ENCODE results near the gene KRT32.

Gene KRT32

DNA sequence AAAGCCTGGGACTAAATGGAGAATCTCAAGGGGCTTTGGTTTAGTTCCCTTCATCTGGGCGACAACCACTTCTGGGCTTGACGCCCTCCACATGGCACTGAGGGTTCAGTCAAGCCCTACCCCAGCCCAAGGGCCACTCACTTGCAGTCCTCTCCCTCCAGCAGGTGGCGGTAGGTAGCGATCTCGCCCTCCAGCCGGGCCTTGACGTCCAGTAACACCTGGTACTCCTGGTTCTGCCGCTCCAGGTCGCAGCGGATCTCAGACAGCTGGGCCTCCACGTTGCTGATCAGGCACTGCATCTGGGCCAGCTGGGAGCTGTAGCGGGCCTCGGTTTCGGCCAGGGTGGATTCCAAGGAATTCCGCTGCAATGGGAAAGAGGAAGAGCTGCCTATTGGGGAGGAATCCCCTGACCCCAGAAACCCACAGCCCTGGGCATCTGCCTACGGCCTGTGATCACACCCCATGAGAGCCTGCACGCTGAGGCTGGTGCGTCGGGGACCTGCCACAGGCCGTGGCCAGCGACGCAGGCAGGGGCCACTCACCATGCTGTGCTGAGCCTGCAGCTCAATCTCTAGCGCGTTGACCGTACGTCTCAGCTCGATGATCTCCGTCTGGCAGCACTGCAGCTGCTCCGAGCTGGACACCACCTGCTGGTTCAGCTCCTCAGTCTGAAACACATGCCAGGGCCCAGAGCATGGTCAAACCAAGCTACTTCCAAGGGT lies 19.8 kb upstream of the KRT32 start:
- DNase-seq (ENCODE audit: low read depth), result no peak
- no peak overlapping the region for H3K4me3 ChIP-seq (replicated peaks; ENCODE audit: low read depth, low read length)
- TF ChIP-seq, protein P1, sequence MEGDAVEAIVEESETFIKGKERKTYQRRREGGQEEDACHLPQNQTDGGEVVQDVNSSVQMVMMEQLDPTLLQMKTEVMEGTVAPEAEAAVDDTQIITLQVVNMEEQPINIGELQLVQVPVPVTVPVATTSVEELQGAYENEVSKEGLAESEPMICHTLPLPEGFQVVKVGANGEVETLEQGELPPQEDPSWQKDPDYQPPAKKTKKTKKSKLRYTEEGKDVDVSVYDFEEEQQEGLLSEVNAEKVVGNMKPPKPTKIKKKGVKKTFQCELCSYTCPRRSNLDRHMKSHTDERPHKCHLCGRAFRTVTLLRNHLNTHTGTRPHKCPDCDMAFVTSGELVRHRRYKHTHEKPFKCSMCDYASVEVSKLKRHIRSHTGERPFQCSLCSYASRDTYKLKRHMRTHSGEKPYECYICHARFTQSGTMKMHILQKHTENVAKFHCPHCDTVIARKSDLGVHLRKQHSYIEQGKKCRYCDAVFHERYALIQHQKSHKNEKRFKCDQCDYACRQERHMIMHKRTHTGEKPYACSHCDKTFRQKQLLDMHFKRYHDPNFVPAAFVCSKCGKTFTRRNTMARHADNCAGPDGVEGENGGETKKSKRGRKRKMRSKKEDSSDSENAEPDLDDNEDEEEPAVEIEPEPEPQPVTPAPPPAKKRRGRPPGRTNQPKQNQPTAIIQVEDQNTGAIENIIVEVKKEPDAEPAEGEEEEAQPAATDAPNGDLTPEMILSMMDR (IDR thresholded peaks at IDR 0.05; ENCODE audit: low read length, missing control alignments), result peak; percentile 48

DNA sequence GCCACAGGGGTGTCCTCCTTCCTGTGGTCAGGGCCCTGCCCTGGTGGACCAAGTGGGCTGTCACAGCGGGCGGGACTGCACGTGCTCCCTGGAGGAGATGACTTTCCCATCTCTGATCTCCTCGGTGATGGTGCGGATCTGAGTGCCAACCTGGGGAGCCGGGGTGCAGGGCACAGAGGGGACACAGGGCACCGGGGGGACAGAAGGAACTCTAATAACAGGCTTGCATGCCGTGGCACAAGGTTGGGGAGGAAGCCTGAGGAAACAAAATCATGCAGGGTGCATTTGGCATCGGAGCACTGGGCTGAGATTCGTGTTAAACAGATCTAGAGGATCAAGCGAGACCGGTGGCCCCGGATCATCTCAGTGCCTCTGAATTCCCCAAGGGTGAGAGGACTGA lies 19.1 kb upstream of the KRT32 start:
- TF ChIP-seq, protein P1 (IDR thresholded peaks at IDR 0.05; ENCODE audit: low read length, missing control alignments), result no peak
- no peak for DNase-seq (ENCODE audit: low read depth)
- H3K4me3 ChIP-seq (replicated peaks; ENCODE audit: low read depth, low read length), result no peak overlapping the region

DNA sequence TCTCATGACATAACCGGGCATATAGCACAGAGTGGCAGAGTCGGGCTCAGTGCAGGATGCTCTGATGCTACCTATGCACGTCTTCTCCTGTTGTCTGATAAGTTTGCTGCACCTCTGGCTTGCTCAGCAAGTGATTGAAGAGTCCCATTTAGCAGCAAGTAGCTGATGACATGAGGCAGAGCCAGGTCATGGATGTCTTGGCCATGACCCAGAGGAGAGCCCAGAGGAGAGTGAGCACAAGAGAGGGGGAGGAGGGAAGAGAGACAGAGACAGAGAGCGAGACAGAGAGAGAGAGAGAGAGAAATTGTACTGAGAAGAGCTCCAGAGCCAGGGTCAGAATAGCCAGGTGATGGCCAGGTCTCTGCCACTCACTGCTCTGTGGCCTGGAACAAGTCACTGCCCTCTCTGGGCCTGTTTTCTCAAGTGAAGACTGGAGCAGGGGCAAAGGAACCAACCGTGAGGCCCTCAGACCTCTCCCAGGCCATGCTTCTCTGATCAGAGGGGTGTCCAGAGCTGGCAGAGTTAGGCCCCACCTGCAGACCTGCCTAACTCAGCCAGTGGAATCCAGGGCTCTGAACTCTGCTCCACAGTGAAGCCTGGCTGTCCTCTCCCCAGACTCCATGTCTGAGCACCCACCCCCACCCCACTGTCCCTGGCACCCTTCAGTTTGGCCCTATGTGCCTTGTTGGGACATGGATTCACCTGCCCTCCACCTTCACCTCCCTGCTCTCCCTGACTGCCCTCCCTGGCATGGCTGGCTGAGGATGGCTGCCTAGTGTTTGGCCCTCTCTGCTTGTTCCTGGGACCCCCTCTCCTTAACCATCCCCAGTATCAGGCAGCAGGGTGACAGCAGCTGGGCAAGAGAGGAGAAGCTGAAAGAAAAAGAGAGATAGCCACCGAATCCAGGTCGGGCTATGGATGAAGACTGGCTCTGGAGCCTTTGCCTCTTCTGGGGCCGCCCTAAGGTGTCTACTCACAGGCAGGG lies 18.0 kb upstream of the KRT32 start:
- H3K4me3 ChIP-seq (replicated peaks; ENCODE audit: low read depth, low read length), result no peak overlapping the region
- TF ChIP-seq, protein P1 (IDR thresholded peaks at IDR 0.05; ENCODE audit: low read length, missing control alignments), result no peak
- no peak for DNase-seq (ENCODE audit: low read depth)

GRCh38 chr17:41483991-41484826 lies 17.0 kb upstream of the KRT32 start:
- no peak overlapping the region for H3K4me3 ChIP-seq (replicated peaks; ENCODE audit: low read depth, low read length)
- DNase-seq (ENCODE audit: low read depth), result no peak
- TF ChIP-seq, protein P1 (IDR thresholded peaks at IDR 0.05; ENCODE audit: low read length, missing control alignments), result no peak

GRCh38 chr17:41483531-41483930 lies 16.3 kb upstream of the KRT32 start:
- no peak for DNase-seq (ENCODE audit: low read depth)
- no peak overlapping the region for H3K4me3 ChIP-seq (replicated peaks; ENCODE audit: low read depth, low read length)
- TF ChIP-seq, protein P1 (IDR thresholded peaks at IDR 0.05; ENCODE audit: low read length, missing control alignments), result no peak

GRCh38 chr17:41481036-41481435 lies 13.8 kb upstream of the KRT32 start, which contains the start of gene KRT35:
Gene KRT35, minus strand, starts transcription at chr17:41481151. Its CDS starts 54 bp downstream, at chr17:41481097.
- TF ChIP-seq, protein P1 (IDR thresholded peaks at IDR 0.05; ENCODE audit: low read length, missing control alignments), result no peak
- no peak within 1 kb of the TSS for H3K4me3 ChIP-seq (replicated peaks; ENCODE audit: low read depth, low read length)

More at GRCh38 chr17:41481036-41481435, 13.8 kb upstream of the KRT32 start, which contains the start of gene KRT35:
- no peak for DNase-seq (ENCODE audit: low read depth)

Data from fibroblast of pulmonary artery (primary cell).